GM19438 (cell line): ENCODE measurements around the gene EEF2KMT.
"Not testable (repeated sequence)": the region's sequence is repeated elsewhere in the genome, so short reads cannot be mapped to it uniquely, and the experiment has no call there.

ENCODE experiments used
- ATAC-seq: cut with Tn5 transposase; IDR thresholded peaks from one replicate; pipeline ENCODE4 v1.9.1; 2021; ENCODE audit warnings: low read depth; ENCODE audit not compliant: unreplicated experiment

EEF2KMT gene, protein sequence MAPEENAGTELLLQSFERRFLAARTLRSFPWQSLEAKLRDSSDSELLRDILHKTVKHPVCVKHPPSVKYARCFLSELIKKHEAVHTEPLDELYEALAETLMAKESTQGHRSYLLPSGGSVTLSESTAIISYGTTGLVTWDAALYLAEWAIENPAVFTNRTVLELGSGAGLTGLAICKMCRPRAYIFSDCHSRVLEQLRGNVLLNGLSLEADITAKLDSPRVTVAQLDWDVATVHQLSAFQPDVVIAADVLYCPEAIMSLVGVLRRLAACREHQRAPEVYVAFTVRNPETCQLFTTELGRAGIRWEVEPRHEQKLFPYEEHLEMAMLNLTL

DNA sequence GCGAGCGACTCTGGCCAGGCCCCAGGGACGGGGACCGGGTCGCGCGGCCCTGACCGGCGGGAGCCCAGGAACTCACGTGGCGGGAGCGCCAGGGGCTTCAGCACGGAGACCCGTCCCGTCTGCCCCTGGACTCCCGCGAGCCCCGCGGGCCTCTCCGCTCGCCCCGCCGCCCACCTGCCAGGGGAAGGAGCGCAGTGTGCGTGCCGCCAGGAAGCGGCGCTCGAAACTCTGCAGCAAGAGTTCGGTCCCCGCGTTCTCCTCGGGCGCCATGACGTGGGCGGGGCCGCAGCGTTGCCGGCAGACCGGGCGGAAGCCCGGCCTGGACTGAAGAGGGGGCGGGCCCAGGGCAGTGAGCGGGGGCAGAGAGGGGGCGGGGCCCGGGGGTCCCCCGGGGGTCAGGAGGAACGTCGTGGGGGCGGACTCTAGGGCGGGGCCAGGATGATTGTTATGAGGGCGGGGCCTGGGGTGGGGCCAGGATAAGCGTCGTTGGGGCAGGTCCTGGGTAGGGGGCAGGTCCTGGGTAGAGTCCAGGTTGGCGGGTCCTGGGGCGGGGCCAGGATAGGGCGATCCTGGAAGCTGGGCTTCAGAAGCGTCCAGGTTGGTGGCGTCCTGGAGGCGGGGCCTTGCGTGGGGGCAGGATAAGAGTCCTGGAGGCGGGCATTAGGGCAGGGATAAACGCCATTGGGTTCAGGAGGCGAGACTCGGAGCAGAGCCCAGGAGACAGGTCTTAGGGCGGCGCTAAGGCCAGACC is at the start of gene EEF2KMT:
Gene EEF2KMT (minus strand): TSS at position 326 of the 751 bp plus-strand sequence. CDS start 56 bp downstream, at position 270.
- peak; percentile 97 for ATAC-seq

DNA sequence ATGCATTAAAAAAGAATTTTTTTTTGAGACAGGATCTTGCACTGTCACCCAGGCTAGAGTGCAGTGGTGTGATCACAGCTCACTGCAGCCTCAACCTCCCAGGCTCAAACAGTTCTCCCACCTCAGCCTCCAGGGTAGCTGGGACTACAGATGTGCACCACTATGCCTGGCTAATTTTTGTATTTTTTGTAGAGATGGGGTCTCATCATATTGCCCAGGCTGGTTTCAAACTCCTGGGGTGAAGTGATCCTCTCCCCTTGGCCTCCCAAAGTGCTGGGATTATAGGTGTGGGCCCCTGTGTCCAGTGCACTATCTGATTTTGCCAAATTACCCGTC is 47.0 kb upstream of the EEF2KMT start:
- ATAC-seq, result not testable (repeated sequence)

DNA sequence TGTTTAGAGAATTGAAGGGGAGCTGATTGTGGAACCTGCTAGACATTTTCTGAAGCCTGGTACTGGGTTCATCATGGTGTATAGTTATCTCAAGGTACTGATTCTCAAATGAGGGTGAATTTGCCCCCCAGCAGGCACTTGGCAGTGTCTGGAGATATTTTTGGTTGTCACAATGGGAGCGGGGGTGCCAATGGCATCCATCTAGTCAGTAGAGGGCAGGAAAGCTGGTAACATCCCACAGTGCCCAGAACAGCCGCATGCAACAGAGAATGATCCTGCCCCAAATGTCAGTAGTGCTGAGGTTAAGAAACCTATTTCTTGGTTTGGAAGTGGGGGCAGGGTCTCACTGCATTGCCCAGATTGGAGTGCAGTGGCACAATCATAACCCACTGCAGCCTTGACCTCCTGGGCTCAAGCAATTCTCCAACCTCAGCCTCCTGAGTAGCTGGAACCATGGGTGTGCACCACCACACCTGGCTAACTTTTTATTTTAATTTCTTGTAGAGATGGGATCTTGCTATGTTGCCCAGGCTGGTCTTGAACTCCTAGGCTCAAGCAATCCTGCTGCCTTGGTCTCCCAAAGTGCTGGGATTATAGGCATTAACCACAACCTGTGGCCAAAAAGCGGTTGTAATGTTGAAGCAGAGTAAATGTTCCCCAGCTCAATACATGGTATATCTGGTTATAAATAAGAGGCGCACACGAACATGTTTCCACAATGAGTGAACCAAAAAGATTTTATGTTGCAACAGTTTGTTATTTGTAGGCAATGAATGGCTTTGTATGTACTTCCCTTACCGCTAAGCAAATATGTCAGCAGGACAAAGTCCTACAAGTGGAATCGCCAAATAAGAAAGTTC is 46.4 kb upstream of the EEF2KMT start:
- ATAC-seq, result no peak

DNA sequence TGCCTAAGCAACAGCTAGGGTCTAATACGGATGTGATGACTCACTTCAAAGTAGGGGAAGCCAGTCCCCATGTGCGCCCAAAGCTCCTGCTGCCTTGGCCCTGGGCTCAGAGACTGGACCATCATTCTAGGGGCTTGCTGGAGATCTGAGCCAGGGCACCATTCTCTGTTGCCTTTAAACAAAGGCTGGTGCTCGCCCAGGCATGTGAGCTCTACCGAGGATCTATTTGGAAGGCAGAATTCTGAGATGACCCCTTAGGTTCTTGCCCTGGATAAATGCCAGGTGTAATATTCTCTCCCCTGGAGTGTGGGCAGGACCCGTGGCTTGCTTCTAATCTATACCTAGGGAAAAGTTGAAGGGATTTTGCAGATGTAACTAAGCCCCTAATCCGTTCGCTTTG is 42.6 kb upstream of the EEF2KMT start:
- not testable (repeated sequence) for ATAC-seq

DNA sequence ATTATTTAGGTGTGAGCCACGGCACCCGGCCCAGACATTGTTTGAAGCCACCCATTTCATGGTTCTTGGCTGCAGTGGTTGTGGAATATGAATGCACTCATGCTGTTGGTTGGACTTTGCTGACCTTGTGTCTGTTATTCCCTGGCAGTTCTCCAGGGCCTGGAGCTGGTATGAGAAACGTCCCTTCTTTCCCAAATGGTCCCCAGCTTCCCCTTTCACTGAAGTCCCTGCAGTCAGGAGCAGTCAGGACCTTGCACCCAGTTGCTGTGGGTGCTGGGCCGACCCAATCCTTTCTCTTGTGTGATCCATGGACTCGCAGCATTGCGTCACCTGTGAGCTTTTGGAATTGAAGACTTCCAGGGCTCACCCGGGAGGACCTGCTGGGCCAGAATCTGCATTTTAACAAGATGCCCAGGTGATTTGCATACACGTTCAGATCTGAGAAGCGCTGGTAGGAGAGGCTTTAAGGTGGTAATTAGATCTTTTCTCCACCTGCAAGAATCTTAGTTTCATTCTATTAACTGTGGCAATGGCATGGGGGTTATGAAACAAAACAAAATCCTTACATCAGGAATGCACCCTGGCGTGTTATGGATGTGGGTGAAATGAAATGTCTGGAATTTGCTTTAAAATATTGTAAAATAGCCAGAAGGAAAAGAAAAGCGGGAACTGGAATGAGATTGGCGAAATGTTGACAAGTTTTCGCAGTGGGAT is 37.3 kb upstream of the EEF2KMT start:
- not testable (repeated sequence) for ATAC-seq

DNA sequence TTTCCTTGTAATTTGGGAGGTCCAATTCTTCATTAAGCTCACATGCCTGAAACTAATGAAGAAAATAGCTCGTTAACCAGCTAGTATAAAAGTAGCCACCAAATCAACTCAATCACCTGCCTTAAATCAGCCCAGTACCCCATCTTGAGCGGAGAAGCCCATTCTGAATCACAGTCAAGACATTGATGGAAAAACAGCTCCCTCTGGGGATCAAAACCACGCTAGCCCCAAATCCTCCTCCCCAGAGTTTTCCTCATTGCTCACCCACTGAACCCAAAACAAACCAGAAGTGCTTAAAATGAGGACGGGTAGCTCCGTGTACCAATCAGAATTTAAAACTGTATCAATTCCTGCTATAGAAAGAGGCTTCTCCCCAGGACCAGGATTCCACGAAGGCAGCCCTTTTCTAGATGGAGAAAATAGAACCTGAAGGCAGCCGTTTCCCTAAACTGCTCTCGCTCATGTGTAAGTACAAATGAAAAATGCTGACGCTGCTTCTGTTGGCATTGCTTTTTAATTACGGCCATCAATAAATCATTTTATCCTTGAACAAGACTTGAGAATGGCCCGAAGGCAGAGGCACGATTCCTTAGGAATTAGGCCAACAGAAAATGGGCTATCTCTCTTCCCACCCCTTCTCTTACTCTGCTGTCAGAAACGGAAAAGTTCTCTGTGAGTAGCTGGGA is 35.5 kb upstream of the EEF2KMT start:
- ATAC-seq, result not testable (repeated sequence)

DNA sequence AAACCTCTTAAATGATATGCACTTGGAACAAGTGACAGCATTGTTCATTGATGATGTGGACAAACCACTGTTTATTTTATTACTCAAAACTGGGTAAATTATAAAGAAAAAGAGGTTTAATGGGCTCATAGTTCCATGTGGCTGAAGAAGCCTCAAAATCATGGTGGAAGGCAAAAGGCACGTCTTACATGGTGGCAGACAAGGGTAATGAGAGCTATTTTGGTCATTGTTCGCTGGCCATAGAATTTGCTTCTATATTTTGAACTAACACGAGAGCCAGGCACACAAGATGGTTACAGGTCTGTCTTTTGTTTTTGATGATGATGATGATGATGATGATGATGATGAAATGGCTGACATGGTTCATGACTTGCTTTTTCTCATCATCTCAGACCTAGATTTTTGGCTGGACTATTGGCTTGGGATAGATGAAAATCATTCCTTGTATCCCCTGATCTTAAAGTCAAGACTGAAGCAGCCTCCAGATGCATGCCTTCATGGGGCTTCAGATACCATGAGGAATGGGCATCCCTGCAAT is 33.9 kb upstream of the EEF2KMT start:
- not testable (repeated sequence) for ATAC-seq

DNA sequence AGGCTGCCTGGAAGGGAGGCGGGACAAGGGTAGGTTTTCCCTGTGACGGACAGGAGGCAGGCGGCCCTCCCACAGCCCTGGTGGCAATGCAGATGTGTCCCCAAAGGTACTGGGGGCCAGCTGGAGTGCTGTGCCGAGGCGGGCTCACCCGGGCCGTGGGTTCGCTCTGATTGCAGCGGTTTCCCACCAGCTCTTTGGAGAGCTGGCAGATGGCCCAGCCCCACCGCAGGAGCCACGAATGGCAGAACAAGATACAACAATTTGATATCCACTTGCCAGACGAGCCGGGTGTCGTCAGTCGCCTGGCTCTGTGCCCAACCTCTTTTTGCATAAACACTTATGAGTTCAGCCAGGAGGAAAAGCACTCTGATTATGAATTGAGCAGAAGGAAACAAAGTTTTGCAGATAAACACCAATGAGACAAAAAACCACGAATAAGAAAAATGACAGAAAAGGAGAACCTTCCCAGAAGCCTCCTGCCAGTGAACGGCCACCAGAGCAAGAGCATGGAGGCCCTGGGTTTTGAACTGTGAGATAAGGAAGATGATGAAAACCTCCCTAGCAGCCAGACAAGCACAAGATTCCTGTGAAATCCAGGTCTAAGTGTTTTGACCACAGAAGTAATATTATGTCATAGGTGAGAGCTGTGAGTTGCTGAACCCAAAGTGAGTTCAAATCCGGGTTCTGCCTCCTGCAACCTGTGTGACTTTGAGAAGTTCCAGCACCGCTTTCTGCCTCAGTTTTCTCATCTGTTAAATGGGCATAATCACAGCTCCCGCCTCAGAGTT is 19.9 kb upstream of the EEF2KMT start:
- ATAC-seq, result not testable (repeated sequence)

DNA sequence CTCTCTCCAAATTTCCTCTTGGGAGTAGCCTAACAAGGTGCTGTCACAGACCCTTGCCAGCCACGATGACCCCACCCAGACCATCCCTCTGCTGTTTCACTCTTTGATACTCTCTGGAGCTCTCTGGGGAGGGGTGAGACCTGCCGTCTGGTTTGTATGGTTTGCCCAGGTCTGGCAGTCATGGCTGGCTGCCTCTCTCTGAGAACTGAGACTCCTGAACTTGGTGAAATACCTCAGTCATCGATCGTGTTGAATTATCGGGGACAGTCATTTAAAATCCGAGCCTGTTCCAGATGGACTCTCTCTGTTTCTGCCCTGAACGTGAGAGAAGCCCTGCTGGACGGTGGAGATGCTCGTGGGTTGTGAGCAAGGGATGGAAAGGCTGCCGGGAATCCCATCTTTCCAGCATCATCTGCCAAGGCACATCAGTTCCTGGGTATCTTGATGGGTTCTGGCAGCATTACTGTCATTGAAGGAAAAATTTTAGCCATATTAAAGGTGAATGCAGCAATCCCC is 19.2 kb upstream of the EEF2KMT start:
- not testable (repeated sequence) for ATAC-seq

DNA sequence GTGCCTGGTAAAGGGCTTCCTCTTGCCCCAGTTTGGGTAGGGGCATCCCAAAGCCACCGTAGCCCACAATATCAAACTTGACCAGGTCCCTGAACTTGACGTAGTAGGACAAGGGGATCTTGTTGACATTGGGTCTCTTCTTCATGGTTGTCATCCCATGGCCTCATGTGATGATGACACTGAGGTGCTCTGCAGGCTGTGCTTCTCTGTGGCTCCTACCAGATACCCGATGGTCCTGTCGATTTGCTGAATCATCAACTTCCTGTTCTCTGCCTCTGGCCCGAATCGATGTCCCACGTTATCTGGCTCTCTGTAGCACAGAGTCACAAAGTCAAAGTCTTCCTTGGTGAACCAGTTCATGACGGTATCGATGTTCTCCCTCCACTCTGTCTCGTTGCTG is 13.3 kb upstream of the EEF2KMT start:
- not testable (repeated sequence) for ATAC-seq

DNA sequence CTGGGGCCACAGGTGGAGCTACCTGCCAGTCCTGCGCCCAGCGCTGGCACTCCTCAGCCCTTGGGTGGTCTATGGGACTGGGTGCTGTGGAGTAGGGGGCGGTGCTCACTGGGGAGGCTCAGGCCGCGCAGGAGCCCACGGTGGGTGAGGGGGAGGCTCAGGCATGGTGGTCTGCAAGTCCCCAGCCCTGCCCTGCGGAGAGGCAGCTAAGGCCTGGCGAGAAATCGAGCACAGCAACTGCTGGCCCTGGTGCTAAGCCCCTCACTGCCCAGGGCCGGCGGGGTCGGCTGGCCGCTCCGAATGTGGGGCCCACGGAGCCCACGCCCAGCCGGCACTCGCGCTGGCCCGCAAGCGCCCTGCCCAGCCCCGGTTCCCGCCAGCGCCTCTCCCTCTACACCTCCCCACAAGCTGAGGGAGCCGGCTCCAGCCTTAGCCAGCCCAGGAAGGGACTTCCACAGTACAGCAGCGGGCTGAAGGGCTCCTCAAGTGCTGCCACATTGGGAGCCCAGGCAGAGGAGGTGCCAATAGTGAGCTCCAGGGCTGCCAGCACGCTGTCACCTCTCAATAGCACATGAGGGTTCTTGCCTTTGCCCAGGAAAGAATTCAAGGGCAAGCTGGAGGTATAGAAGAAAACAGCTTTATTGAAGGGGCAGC is 11.0 kb upstream of the EEF2KMT start:
- ATAC-seq, result no peak

DNA sequence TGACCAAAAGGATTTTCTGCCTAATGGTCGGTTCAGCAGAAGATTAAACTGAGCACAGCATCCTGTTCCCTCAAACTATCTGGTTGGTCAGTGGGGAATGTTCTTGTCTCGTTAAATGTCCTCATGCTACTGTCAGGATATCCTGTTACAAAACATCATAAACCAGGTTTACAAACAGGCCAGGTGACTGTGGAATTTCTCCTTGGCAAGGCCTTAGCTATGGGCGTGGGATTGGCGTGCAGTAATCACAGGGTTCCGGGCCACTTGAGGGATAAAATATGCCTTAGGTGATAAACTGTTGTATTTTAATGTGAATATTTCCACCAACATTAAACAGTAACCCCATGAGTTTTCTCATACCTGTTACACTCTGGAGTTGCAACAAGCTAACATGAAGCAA is 7.4 kb upstream of the EEF2KMT start:
- ATAC-seq, result not testable (repeated sequence)

DNA sequence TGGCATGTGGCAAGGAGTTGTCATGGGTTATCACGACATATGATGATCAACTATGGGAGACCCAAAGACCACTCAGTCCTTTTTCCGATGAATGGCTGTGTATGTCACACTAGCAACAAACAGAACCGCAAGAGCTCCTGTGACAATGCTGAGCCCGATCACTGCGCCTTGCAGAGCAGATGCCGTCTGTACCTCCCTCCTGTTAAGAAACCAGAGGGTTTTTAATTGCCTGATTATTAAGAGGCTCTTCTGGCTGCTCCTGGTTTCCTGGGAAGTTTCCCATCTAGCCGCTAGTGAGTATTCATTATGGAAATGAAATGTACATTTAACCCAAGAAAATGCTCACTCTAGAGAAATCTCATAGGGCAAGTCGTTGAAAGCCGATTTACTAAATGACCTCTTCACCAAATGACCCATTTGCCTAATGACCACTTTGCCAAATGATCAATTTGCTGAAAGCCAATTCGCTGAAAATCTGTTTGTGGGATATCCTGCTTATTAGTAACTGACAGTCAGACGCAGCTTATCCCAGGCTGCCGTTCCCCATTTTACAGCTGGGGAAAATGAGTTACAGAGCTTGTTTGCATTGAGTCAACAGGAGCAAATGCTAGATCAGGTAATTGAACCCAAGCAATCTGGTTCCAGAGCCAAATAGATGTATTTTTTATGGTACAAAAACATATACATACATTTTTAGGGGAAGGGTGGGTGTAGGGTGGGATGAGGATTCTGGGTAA is 5.9 kb upstream of the EEF2KMT start:
- not testable (repeated sequence) for ATAC-seq

DNA sequence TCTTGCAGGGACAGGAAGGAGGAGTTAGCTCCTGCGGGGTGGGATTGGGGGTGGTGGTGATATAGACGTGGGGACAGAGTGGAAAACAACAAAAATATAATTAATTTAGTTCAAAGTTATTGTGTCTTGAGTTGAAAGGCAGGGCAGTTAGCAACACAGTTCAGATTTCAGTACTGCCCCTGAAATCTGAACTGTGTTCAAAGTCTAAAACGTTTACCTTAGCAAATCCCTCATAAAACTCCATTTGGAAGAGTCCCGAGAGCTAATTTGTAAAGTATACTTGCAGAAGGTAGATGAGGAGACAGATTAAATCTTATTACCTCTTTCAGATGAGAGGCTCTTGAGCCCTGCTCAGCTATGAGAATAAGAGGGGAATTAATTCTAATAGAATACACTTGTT is 1.6 kb upstream of the EEF2KMT start:
- ATAC-seq, result not testable (repeated sequence)

DNA sequence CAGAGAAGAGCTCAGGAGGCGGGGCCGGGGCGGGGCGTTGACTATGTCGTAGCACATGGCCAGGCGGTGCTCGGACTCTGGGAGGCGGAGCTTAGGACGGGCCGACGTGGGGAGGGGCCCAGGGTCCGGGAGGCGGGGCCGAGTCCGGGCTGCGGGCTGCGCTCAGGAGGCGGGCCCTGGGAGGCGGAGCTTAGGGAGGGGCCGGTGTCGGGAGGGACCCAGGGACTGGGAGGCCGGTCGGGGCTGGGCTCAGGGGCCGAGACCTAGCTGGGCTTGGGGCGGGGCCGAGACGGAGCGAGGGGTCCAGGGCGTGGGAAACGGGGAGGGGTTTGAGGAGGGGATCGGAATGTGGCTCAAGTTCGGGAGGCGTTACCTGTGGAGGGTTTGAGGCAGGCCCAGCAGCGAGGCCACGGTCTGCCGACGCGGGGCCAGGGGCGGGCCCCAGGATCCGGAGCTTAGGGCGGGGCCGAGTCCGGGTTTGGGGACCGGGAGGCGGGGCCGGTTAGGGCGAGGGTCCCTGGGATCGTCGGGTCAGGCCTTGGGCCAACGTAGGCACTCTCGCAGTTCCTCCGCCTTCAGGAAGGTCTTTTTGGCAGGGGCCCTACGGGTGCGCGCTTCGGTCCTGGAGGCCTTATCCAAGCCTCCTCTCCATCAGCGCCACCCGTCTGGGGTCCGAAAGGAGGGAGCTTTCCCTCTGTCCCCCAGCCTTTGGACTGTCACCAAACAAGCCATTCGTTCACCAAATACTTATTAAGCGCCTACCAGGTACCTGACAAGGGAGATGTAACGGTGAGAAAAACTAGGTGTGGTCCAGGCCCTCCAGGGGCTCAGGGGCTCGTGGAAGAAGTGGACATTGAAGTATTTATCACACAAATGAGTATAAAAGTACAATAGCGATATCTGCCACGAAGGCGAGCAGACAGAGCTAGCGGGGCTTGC is 895 bp upstream of the EEF2KMT start:
- ATAC-seq, result not testable (repeated sequence)

DNA sequence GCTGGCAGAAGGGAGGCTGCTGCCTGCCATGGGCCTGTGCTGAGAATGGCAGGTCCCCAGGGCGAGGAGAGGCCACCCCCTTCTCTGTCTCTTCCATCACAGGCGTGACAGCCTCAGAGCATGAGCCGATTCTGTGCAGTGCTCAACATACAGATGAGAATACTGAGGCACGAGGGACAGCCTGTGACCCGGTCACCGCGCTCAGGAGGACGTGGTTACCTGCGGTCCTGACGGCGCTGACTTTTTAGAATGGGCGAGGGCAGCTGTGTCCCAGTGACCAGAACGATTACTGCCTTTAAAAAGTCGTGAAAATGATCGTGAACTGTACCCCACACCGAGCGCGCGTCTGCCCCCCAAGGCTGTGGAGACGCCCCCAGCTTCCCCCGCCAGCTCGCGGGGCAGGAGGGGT is 530 bp downstream of the EEF2KMT start:
- ATAC-seq, result not testable (repeated sequence)
